H1 (cell line): ENCODE data around the gene BTBD16. TPM values are rescaled to one million over a fixed set of nuclear protein-coding genes. Genes with fewer than 3 reads are reported as not detected.
A peak's percentile ranks its signal among the peaks of the same experiment; 100 is the strongest.

Experiments used
- CTCF ChIA-PET: fragments of 300-600 bp; sonication (Branson Sonifier 250); formaldehyde crosslinking; loops from one replicate; lab custom pipeline; 2021; ENCODE audit not compliant: partially characterized antibody; lab: Charles Lee
- POLR2A ChIA-PET: fragments of 300-600 bp; sonication (Branson Sonifier 250); formaldehyde crosslinking; loops from one replicate; lab custom pipeline; 2021; ENCODE audit warnings: inconsistent platforms; ENCODE audit not compliant: partially characterized antibody; lab: Charles Lee
- DNase-seq, 2 experiments: peaks; one replicate each; pipeline versions ENCODE4 v3.0.0 to v3.0.0-alpha.2; 2010 to 2022; ENCODE audit warnings: low spot score in 2 of 2, low read depth in 1 of 2, mixed read lengths in 1 of 2
- FAIRE-seq: peaks from 2 replicates; lab custom pipeline; 2011; peaks lifted over from hg19 to GRCh38; lab: Jason Lieb, UNC
- H2AFZ ChIP-seq: 2 replicates; pipeline ENCODE4 v1.8.1; 2012; ENCODE audit warnings: low read length, inconsistent platforms
- H2AK5ac ChIP-seq: 2 replicates; pipeline ENCODE4 v1.6.1; 2013; ENCODE audit warnings: low read depth, low read length
- H2BK120ac ChIP-seq: replicated peaks from 2 replicates; pipeline ENCODE3; 2013; ENCODE audit warnings: low read depth, low read length, inconsistent platforms
- H2BK12ac ChIP-seq: 2 replicates; pipeline ENCODE4 v1.6.1; 2013; ENCODE audit warnings: low read depth, low read length
- H2BK15ac ChIP-seq: 2 replicates; pipeline ENCODE4 v1.6.1; 2013; ENCODE audit warnings: low read length
- H2BK20ac ChIP-seq: 2 replicates; pipeline ENCODE4 v1.6.1; 2013; ENCODE audit warnings: low read length
- H2BK5ac ChIP-seq: 2 replicates; pipeline ENCODE4 v1.6.1; 2013; ENCODE audit warnings: low read depth, low read length
- H3K14ac ChIP-seq: 2 replicates; pipeline ENCODE4 v1.6.1; 2013; ENCODE audit warnings: inconsistent platforms; ENCODE audit not compliant: insufficient read length
- H3K18ac ChIP-seq: 2 replicates; pipeline ENCODE4 v1.6.1; 2013; ENCODE audit warnings: low read length; ENCODE audit errors: extremely low read depth
- H3K23ac ChIP-seq: 2 replicates; pipeline ENCODE4 v1.6.1; 2013; ENCODE audit warnings: inconsistent platforms; ENCODE audit not compliant: insufficient read length
- H3K23me2 ChIP-seq: 2 replicates; pipeline ENCODE4 v1.6.1; 2013; ENCODE audit warnings: low read depth, low read length
- H3K27ac ChIP-seq: 2 replicates; pipeline ENCODE4 v1.6.1; 2011; ENCODE audit warnings: low read depth, low read length, inconsistent platforms
- H3K27me3 ChIP-seq, 4 experiments: replicated peaks in 1 of 4; 1 replicate in 1 of 4; 2 replicates in 3 of 4; pipeline versions ENCODE4 v1.6.1 to v1.8.1; 2011 to 2013; ENCODE audit warnings: low read length in 3 of 4, mild to moderate bottlenecking in 3 of 4, inconsistent platforms in 2 of 4, mixed read lengths in 2 of 4, moderate library complexity in 1 of 4; ENCODE audit not compliant: control insufficient read depth in 3 of 4, insufficient read depth in 3 of 4; ENCODE audit errors: extremely low read depth in 1 of 4
- H3K36me3 ChIP-seq, 4 experiments: 2 replicates each; pipeline versions ENCODE4 v1.6.1 to v1.8.1; 2011 to 2013; ENCODE audit warnings: mild to moderate bottlenecking in 4 of 4, low read length in 3 of 4, moderate library complexity in 2 of 4, control low read depth in 1 of 4, inconsistent platforms in 1 of 4; ENCODE audit not compliant: insufficient read depth in 4 of 4, control insufficient read depth in 2 of 4
- H3K4ac ChIP-seq: replicated peaks from 2 replicates; pipeline ENCODE3; 2013; ENCODE audit warnings: low read length, low read depth, mixed read lengths, inconsistent platforms; ENCODE audit not compliant: insufficient read length
- H3K4me1 ChIP-seq, 4 experiments: replicated peaks in 1 of 4; 1 replicate in 1 of 4; 2 replicates in 3 of 4; pipeline versions ENCODE4 v1.6.1 to v1.8.1; 2011 to 2013; ENCODE audit warnings: low read length in 3 of 4, inconsistent platforms in 2 of 4, mixed read lengths in 1 of 4; ENCODE audit not compliant: insufficient read depth in 4 of 4, control insufficient read depth in 3 of 4
- H3K4me2 ChIP-seq, 2 experiments: 2 replicates each; pipeline versions ENCODE4 v1.6.1 to v1.8.1; 2011 to 2013; ENCODE audit warnings: low read depth in 2 of 2, low read length in 2 of 2, control low read depth in 1 of 2, inconsistent platforms in 1 of 2, mild to moderate bottlenecking in 1 of 2; ENCODE audit not compliant: insufficient read depth in 1 of 2
- H3K4me3 ChIP-seq, 4 experiments: fragments of 200-600, 300-600 bp in 1 of 4; sonication (generic), shearing (Covaris generic), sonication (Bioruptor Twin) in 1 of 4; 2 replicates each; pipeline versions ENCODE4 v1.5.1 to v1.8.1; 2011 to 2016; ENCODE audit warnings: low read length in 4 of 4, low read depth in 3 of 4, control low read depth in 2 of 4, inconsistent platforms in 2 of 4, mild to moderate bottlenecking in 2 of 4, mixed read lengths in 1 of 4, moderate library complexity in 1 of 4; ENCODE audit not compliant: insufficient read depth in 2 of 4; ENCODE audit errors: extremely low read depth in 1 of 4
- H3K56ac ChIP-seq: replicated peaks from 2 replicates; pipeline ENCODE3; 2013; ENCODE audit warnings: low read depth, mild to moderate bottlenecking, mixed read lengths, low read length, inconsistent platforms; ENCODE audit not compliant: insufficient read length
- H3K79me1 ChIP-seq: 2 replicates; pipeline ENCODE4 v1.6.1; 2013; ENCODE audit warnings: low read depth, low read length, control low read depth
- H3K79me2 ChIP-seq, 2 experiments: 2 replicates each; pipeline versions ENCODE4 v1.6.1 to v1.8.1; 2012 to 2013; ENCODE audit warnings: low read length in 2 of 2, mild to moderate bottlenecking in 2 of 2, inconsistent platforms in 1 of 2; ENCODE audit not compliant: insufficient read depth in 2 of 2, control insufficient read depth in 1 of 2
- H3K9ac ChIP-seq, 4 experiments: replicated peaks in 1 of 4; 1 replicate in 1 of 4; 2 replicates in 3 of 4; pipeline versions ENCODE4 v1.6.1 to v1.8.1; 2011 to 2013; ENCODE audit warnings: low read depth in 3 of 4, low read length in 3 of 4, control low read depth in 2 of 4, mild to moderate bottlenecking in 2 of 4, moderate library complexity in 2 of 4, inconsistent platforms in 1 of 4; ENCODE audit errors: extremely low read depth in 1 of 4
- H3K9me3 ChIP-seq, 2 experiments: 2 replicates each; pipeline versions ENCODE4 v1.6.1 to v1.8.1; 2012 to 2013; ENCODE audit warnings: mild to moderate bottlenecking in 2 of 2, moderate library complexity in 2 of 2, control low read depth in 1 of 2, inconsistent platforms in 1 of 2, low read depth in 1 of 2, low read length in 1 of 2, mixed read lengths in 1 of 2; ENCODE audit not compliant: insufficient read depth in 2 of 2
- H4K20me1 ChIP-seq, 2 experiments: replicated peaks in 1 of 2; 2 replicates each; pipeline versions ENCODE3 to v1.8.1; 2011 to 2013; ENCODE audit warnings: inconsistent platforms in 2 of 2, low read length in 2 of 2, mild to moderate bottlenecking in 1 of 2; ENCODE audit not compliant: insufficient read depth in 2 of 2, control insufficient read depth in 1 of 2
- H4K5ac ChIP-seq: 2 replicates; pipeline ENCODE4 v1.6.1; 2013; ENCODE audit warnings: low read length, low read depth, mixed read lengths, inconsistent platforms; ENCODE audit not compliant: insufficient read length
- H4K8ac ChIP-seq: 2 replicates; pipeline ENCODE4 v1.8.0; 2013; ENCODE audit warnings: mild to moderate bottlenecking, moderate library complexity, low read length, inconsistent platforms; ENCODE audit not compliant: insufficient read depth; ENCODE audit errors: extremely low read depth
- H4K91ac ChIP-seq: replicated peaks from 2 replicates; pipeline ENCODE3; 2013; ENCODE audit warnings: low read length, mixed read lengths, inconsistent platforms; ENCODE audit not compliant: insufficient read length
- BCL11A ChIP-seq, 2 experiments: IDR thresholded peaks; one replicate each; pipeline ENCODE4 v1.6.1; 2011; ENCODE audit warnings: low read depth in 2 of 2, low read length in 2 of 2, mild to moderate bottlenecking in 2 of 2
- EP300 ChIP-seq, 2 experiments: IDR thresholded peaks; 1 replicate in 1 of 2; 2 replicates in 1 of 2; pipeline ENCODE4 v1.6.1; 2011 to 2012; ENCODE audit warnings: low read depth in 2 of 2, low read length in 2 of 2, mild to moderate bottlenecking in 2 of 2, borderline replicate concordance in 1 of 2, inconsistent platforms in 1 of 2, moderate library complexity in 1 of 2
- HDAC2 ChIP-seq, 2 experiments: fragments of 300-600 bp in 1 of 2; sonication (generic) in 1 of 2; IDR thresholded peaks; 2 replicates each; pipeline ENCODE4 v1.6.1; 2011 to 2012; ENCODE audit warnings: low read depth in 2 of 2, low read length in 2 of 2, mild to moderate bottlenecking in 2 of 2, moderate library complexity in 2 of 2, borderline replicate concordance in 1 of 2, inconsistent platforms in 1 of 2
- JUND ChIP-seq: IDR thresholded peaks from 2 replicates; pipeline ENCODE4 v1.6.1; 2011; ENCODE audit warnings: mild to moderate bottlenecking, improper control_type of control experiment, low read length
- PHF8 ChIP-seq: fragments of 200-600 bp; sonication (generic); conservative IDR thresholded peaks from 2 replicates; pipeline ENCODE4 v1.7.1; 2012; ENCODE audit warnings: low read depth, mild to moderate bottlenecking, inconsistent platforms, low read length, moderate library complexity
- POLR2AphosphoS5 ChIP-seq: IDR thresholded peaks from 2 replicates; pipeline ENCODE4 v1.6.1; 2011; ENCODE audit warnings: low read depth, low read length
- RXRA ChIP-seq: IDR thresholded peaks from 2 replicates; pipeline ENCODE4 v1.6.1; 2011; ENCODE audit warnings: low read depth, mild to moderate bottlenecking, low read length, moderate library complexity; ENCODE audit not compliant: insufficient read depth
- WGBS, 2 experiments: shearing (Covaris generic) in 1 of 2; methylation state at CpG; one replicate each; pipeline versions ENCODE4 v1.1.6 to v1.1.7; 2013 to 2015; ENCODE audit warnings: low lambda C conversion rate in 2 of 2, mixed read lengths in 2 of 2, inconsistent platforms in 1 of 2, low coverage in 1 of 2, missing lambda C conversion rate in 1 of 2; ENCODE audit not compliant: insufficient replicate concordance in 2 of 2, insufficient coverage in 1 of 2, insufficient read length in 1 of 2; ENCODE audit errors: extremely low coverage in 1 of 2, missing lambda C conversion rate in 1 of 2; 5-methylcytosine and 5-hydroxymethylcytosine counted together
- polyA plus RNA-seq, 7 experiments: library from polyadenylated mRNA; depleted of rRNA in 3 of 7; stranded (reverse) in 5 of 7; unstranded in 2 of 7; fragments of >200 nt in 5 of 7; fragments of 200-250 nt in 2 of 7; gene quantifications; 1 replicate in 5 of 7; 2 replicates in 1 of 7; 4 replicates in 1 of 7; pipeline versions ENCODE4 v1.2.1 to v1.2.3, GENCODE V29; 2011 to 2013; ENCODE audit warnings: missing spikeins in 2 of 7, mixed read lengths in 2 of 7
- total RNA-seq: library from RNA; stranded (reverse); fragmentation: NEBNext Ultra II Directional; extraction: Animal tissue kit (Norgen Biotek cat#: 25700); gene quantifications from 2 replicates; pipeline ENCODE4 v1.2.1, GENCODE V29; 2021
- TF ChIP-seq, protein P1 (sequence below): IDR thresholded peaks from 2 replicates; pipeline ENCODE4 v1.6.1; 2012; ENCODE audit warnings: low read length, inconsistent platforms
- TF ChIP-seq, protein P2 (sequence below): IDR thresholded peaks from 2 replicates; pipeline ENCODE4 v1.6.1; 2012; ENCODE audit warnings: inconsistent platforms

BTBD16 gene
- total and polyA plus RNA-seq, 2 of the 8 experiments (the other 6 are each of a cell fraction or from before 2014, with no cell fraction given): 0.05 TPM; not detected in 1

DNA sequence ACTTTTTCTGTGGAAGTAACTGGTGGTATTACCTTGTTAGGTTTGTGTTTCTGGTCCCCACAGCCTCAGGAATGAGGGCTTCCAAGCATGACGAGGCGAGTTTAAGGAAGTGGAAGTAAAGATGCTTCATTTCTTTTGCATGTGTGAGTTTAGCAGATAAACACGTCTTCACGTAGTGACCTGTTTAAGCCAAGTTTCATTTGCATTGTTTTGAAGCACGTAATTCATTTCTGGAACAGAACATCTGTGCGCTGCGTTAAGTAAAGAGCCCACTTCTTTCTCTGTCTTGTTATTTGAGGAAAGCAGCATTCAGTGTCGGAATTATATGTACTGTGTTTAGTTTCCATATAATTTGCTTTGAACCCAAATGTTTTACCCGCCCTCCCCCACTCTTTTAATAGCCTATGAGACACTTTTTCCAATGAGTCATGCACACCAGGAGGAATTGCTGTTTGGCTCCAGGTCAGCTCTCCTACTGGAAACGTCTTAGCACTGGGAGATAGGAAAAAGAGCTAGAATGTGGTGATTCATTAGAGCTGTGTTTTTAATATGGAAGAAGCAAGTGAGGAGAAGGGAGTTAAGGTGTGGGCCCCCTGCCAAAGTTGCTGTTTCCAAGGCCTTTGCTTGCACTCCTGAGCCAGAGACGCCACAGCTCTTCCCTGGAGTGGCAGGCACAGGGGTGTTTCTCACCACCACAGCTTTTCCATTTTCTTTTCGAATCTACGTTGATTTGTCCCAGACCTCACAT, 36.7 kb downstream of the BTBD16 start:
- H2BK15ac ChIP-seq: no peak overlapping the region
- no peak for FAIRE-seq
- TF ChIP-seq JUND: no peak
- no peak for TF ChIP-seq POLR2AphosphoS5
- no peak for TF ChIP-seq BCL11A (IDR thresholded peaks at IDR 0.05; ENCODE audit: low read depth in 2 of 2, low read length in 2 of 2)
- TF ChIP-seq EP300 (IDR thresholded peaks at IDR 0.05; ENCODE audit: borderline replicate concordance in 1 of 2, low read depth in 2 of 2, low read length in 2 of 2): no peak
- TF ChIP-seq, protein P1, sequence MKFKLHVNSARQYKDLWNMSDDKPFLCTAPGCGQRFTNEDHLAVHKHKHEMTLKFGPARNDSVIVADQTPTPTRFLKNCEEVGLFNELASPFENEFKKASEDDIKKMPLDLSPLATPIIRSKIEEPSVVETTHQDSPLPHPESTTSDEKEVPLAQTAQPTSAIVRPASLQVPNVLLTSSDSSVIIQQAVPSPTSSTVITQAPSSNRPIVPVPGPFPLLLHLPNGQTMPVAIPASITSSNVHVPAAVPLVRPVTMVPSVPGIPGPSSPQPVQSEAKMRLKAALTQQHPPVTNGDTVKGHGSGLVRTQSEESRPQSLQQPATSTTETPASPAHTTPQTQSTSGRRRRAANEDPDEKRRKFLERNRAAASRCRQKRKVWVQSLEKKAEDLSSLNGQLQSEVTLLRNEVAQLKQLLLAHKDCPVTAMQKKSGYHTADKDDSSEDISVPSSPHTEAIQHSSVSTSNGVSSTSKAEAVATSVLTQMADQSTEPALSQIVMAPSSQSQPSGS: no peak
- TF ChIP-seq HDAC2 (IDR thresholded peaks at IDR 0.05; ENCODE audit: borderline replicate concordance in 1 of 2, low read depth in 2 of 2, low read length in 2 of 2): no peak
- TF ChIP-seq, protein P2, sequence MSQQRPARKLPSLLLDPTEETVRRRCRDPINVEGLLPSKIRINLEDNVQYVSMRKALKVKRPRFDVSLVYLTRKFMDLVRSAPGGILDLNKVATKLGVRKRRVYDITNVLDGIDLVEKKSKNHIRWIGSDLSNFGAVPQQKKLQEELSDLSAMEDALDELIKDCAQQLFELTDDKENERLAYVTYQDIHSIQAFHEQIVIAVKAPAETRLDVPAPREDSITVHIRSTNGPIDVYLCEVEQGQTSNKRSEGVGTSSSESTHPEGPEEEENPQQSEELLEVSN: no peak
- TF ChIP-seq RXRA: no peak
- TF ChIP-seq PHF8: no peak

More for the DNA sequence above, 36.7 kb downstream of the BTBD16 start:
- Histone ChIP-seq H2BK120ac (no peak overlapping the region), H3K14ac (no peak overlapping the region), H4K20me1 (no peaks in the 10 kb centered on the region), H3K4ac (no peak overlapping the region), H3K18ac (no peak overlapping the region), H2AK5ac (no peak overlapping the region), H2BK12ac (no peak overlapping the region), H3K23me2 (no peaks in the 10 kb centered on the region), H3K56ac (no peak overlapping the region), H3K9ac (no peak overlapping the region), H2AFZ (0 out of 2 replicates have a peak overlapping the region, but pooled peaks have one; percentile 78), H3K9me3 (no peaks in the 10 kb centered on the region), H4K8ac (no peak overlapping the region), H3K79me1 (no peaks in the 10 kb centered on the region), H3K27me3 (no peaks in the 10 kb centered on the region), H2BK20ac (no peak overlapping the region), H4K91ac (no peak overlapping the region), H3K4me3 (no peak overlapping the region), H3K23ac (no peak overlapping the region), H3K27ac (no peak overlapping the region), H3K4me2 (no peak overlapping the region), H3K4me1 (peaks cover 0 to 7% (median 1%) of the 10 kb centered on the region in 4 experiments; a peak in 3 of 7 replicates), H3K79me2 (no peaks in the 10 kb centered on the region), H4K5ac (no peak overlapping the region), H3K36me3 (no peaks in the 10 kb centered on the region), H2BK5ac (no peak overlapping the region)
- ChIA-PET POLR2A (no interaction called here), CTCF (interaction anchor here (0.6 to 4.5 kb wide), 5 partner anchors 10 to 444 kb away, joined by 3 to 36 read pairs (median 3); no protein-coding TSS in a partner anchor)
- 84% methylated on average over 13 of the region's 13 CpGs; no CpG with 5 or more reads in 1 of the 2 experiments for WGBS, 2 experiments
- no peak for DNase-seq
